Glutamatergic neuron (in vitro differentiated cells): ENCODE data around the gene RELB. TPM values are rescaled to one million over a fixed set of nuclear protein-coding genes. Genes with fewer than 3 reads are reported as not detected.
A peak's percentile ranks its signal among the peaks of the same experiment; 100 is the strongest.

ENCODE experiments used
- DNase-seq: peaks from one replicate; pipeline ENCODE4 v3.0.0; 2022
- H3K27ac Mint-ChIP-seq: one replicate; pipeline ENCODE4 v1.8.0; 2020; ENCODE audit warnings: mild to moderate bottlenecking, mixed read lengths, inconsistent platforms; ENCODE audit not compliant: unreplicated experiment
- H3K27me3 Mint-ChIP-seq: one replicate; pipeline ENCODE4 v1.8.0; 2020; ENCODE audit warnings: mild to moderate bottlenecking, moderate library complexity, mixed read lengths, inconsistent platforms; ENCODE audit not compliant: unreplicated experiment
- H3K36me3 Mint-ChIP-seq: one replicate; pipeline ENCODE4 v1.8.0; 2020; ENCODE audit warnings: mild to moderate bottlenecking, mixed read lengths, inconsistent platforms; ENCODE audit not compliant: unreplicated experiment
- H3K4me1 Mint-ChIP-seq: one replicate; pipeline ENCODE4 v1.8.0; 2020; ENCODE audit warnings: mild to moderate bottlenecking, low read depth, mixed read lengths, inconsistent platforms; ENCODE audit not compliant: unreplicated experiment
- H3K4me3 Mint-ChIP-seq: one replicate; pipeline ENCODE4 v1.8.0; 2020; ENCODE audit warnings: mild to moderate bottlenecking, mixed read lengths, inconsistent platforms; ENCODE audit not compliant: unreplicated experiment
- H3K9me3 Mint-ChIP-seq: one replicate; pipeline ENCODE4 v1.8.0; 2020; ENCODE audit warnings: mild to moderate bottlenecking, moderate library complexity, mixed read lengths, inconsistent platforms; ENCODE audit not compliant: unreplicated experiment
- CTCF ChIP-seq: fragments of 200-600 bp; sonication (generic); IDR thresholded peaks from one replicate; pipeline ENCODE4 v1.5.0; 2021; ENCODE audit not compliant: partially characterized antibody, unreplicated experiment
- total RNA-seq: library from RNA; stranded (reverse); fragmentation: NEBNext Ultra II Directional; extraction: Animal tissue kit (Norgen Biotek cat#: 25700); gene quantifications from one replicate; pipeline ENCODE4 v1.2.1, GENCODE V29; 2021; ENCODE audit not compliant: unreplicated experiment

Gene RELB
- total RNA-seq, 1 donor from 2014 or later: 1.2 TPM

- Mint-ChIP-seq H3K4me1 (peaks cover 20% of the 10 kb centered on the region), H3K9me3 (peaks cover 8% of the 10 kb centered on the region), H3K27me3 (peaks cover 12% of the 10 kb centered on the region), H3K36me3 (no peaks in the 10 kb centered on the region), H3K4me3 (peak overlapping the region; percentile 93), H3K27ac (peak overlapping the region; percentile 43)
- DNase-seq: no peak
- no peak for TF ChIP-seq CTCF
Observed at GRCh38 chr19:44957526-44957925, 43.7 kb upstream of the RELB start.

DNA sequence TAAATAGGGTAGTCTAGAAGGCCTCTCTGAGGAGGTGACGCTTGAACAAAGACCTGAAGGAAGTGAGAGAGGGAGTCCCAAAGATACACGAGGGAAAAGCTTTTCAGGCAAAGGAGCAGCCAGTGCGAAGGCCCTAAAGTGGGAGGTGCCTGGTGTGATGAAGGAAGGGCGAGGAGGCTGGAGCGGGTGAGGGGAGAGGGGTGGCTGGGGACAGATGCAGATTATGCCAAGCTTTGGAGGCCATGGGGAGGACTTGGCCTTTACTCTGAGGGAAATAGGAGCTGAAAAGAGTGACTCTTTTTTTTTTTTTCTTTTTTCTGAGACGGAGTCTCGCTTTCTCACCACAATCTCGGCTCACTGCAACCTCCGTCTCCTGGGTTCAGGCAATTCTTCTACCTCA lies 43.2 kb upstream of the RELB start:
- peak overlapping the region; percentile 43 for H3K27ac Mint-ChIP-seq
- H3K9me3 Mint-ChIP-seq: peaks cover 8% of the 10 kb centered on the region
- H3K36me3 Mint-ChIP-seq: no peaks in the 10 kb centered on the region
- DNase-seq: no peak
- no peak for TF ChIP-seq CTCF
- peaks cover 20% of the 10 kb centered on the region for H3K4me1 Mint-ChIP-seq
- no peak overlapping the region for H3K4me3 Mint-ChIP-seq
- peaks cover 12% of the 10 kb centered on the region for H3K27me3 Mint-ChIP-seq

GRCh38 chr19:44959691-44960090 lies 41.6 kb upstream of the RELB start:
- Mint-ChIP-seq H3K27ac (no peak overlapping the region), H3K9me3 (peaks cover 5% of the 10 kb centered on the region), H3K36me3 (no peaks in the 10 kb centered on the region), H3K27me3 (peaks cover 9% of the 10 kb centered on the region), H3K4me1 (peaks cover 19% of the 10 kb centered on the region), H3K4me3 (peak overlapping the region; percentile 51)
- no peak for DNase-seq
- TF ChIP-seq CTCF: no peak

DNA sequence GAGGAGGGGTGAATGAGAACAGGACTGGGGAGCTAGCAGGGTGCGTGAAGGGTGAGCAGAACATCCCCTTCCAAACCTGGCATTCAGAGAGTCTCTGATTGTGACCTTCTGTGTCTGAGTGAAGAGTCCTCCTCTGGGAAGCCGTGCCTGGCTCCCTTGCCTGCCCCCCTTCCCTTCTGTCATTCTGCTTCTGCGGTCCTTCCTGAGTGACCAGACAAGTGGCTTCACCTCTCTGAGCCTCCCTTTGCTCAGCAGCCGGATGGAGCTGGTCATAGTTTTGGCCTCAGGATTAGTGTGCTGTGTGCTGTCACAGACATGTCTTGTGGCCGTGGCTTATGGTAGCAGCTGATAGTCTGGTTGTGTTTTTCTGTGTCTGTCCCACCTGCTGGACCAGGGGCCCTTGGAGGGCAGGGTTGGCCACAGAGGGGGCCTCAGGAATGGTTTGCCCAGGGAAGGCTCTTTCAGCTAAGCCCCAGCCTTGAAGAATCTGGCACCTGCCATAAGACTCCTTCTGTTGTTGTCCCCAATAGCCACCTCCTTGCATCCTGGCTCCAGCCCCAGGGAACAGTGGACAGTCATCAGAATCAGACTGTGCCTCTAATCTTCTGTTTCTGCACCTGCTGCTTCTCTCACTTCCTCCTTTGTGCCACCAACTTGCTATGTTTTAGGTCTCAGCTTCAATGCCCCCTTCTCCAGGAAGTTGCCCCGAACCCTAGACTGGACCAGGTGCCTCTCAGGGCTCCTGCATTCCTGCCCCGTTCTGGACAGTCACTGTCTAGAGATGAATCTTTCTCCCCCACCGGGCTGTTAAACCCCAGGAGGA lies 40.1 kb upstream of the RELB start:
- Mint-ChIP-seq H3K9me3 (peaks cover 3% of the 10 kb centered on the region), H3K27ac (peak overlapping the region; percentile 17), H3K27me3 (peaks cover 3% of the 10 kb centered on the region), H3K36me3 (no peaks in the 10 kb centered on the region), H3K4me1 (peaks cover 14% of the 10 kb centered on the region), H3K4me3 (no peak overlapping the region)
- no peak for TF ChIP-seq CTCF
- DNase-seq: no peak

DNA sequence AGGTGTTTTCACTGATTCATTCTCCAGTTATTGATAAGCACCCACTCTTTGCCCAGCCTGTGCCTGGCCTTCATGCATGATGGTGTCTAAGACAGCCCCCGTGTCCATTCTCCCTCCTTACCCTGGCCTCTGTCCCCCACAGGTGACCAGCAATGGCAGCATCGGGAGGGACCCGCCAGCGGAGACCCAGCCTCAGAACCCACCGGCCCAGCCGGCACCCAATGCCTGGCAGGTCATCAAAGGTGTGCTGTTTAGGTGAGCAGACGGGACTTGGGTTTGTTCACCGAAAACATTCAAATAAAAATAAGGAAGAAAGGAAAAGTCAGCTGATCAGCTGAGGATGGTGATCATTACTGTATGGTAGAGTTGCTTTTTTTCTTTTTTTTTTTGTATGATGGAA lies 39.4 kb upstream of the RELB start:
- DNase-seq: no peak
- no peak overlapping the region for H3K4me3 Mint-ChIP-seq
- no peak for TF ChIP-seq CTCF
- peaks cover 3% of the 10 kb centered on the region for H3K27me3 Mint-ChIP-seq
- peaks cover 11% of the 10 kb centered on the region for H3K4me1 Mint-ChIP-seq
- no peak overlapping the region for H3K27ac Mint-ChIP-seq
- no peaks in the 10 kb centered on the region for H3K9me3 Mint-ChIP-seq
- H3K36me3 Mint-ChIP-seq: no peaks in the 10 kb centered on the region
